Activated T-cell treated with anti-CD3 and anti-CD28 coated beads for 24 hours (primary cell): ENCODE data around the gene ABHD6.
"Not testable (repeated sequence)": the region's sequence is repeated elsewhere in the genome, so short reads cannot be mapped to it uniquely, and the experiment has no call there.

Experiments used
- DNase-seq: peaks from one replicate; pipeline ENCODE4 v3.0.0-alpha.2; 2020; ENCODE audit warnings: low read depth

ABHD6 gene

GRCh38 chr3:58242860-58243259 lies 5.3 kb downstream of the ABHD6 start:
- DNase-seq, result not testable (repeated sequence)

- DNase-seq, result no peak
These were observed 6.5 kb downstream of the ABHD6 start for GRCh38 chr3:58243976-58244585.

DNA sequence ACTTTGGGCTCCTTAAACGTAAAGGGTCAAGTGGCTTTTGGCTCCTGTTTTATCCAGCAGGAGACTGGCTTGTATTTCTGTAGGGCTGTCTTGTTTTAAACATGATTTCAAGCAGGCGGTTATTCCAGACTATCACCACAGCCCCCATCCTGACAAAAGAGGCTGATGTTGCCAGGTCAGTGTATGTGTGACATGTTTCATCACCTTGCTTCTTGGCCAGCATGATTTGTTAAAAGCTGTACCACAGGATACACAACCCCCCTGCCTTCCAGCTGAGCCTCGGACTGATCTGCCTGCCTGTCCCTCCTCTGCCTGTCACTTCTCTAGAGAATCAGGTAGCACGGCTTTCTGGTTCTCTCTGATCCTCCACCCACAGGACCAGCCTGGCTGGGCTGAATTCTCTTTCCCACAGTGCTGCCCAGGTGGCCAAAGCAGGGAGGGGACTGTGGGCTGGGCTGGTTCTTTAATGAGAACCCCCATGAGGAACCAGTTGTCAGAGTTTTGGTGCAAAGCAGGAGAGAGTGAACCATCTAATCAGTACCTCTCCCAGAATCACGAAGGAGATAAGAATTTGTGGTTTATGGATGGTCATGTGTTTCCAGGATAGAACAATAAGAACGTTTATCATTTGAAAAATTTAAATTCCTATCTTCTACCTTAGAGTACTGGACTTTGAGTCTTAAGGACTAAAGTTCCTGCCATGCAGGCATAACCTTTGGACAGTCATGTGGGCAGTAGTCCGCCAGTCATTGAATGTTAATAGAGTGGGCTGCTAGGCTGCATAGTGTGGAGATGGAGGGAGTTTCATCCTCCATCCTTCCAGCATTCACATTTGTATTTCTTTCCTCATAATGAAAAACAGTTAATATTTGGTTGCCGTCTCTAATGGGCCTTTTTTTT lies 8.8 kb downstream of the ABHD6 start:
- DNase-seq, result no peak

GRCh38 chr3:58249358-58250092 lies 11.9 kb downstream of the ABHD6 start:
- no peak for DNase-seq

DNA sequence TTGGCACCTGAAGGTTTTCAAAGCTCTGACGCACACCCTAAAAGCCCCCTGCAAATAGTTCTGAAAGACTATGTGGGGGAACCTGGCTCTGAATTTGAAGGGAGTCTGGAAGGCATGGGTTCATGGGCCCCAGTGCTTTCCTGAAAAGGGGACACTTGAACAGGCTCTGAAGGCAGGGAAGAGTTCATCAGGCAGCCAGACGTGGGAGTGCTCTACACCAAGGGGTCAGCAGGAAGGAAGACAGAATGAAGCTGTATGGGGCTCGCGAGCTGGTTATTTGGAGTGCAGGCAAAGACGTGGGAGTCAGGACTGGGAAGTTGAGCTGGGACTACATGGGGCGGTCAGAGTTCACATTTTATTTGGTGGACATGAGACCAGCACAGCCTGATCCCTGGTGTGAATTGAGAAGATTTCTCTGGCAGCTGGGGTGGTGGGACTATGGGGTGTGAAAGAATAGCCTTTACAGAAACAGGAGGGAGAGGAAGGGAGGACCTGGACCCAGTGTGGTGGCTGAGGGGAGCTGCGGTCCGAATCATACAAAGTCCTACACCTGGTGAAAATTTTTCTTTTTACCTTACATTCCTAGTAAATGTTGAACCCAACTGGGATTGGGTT lies 12.6 kb downstream of the ABHD6 start:
- DNase-seq, result no peak

DNA sequence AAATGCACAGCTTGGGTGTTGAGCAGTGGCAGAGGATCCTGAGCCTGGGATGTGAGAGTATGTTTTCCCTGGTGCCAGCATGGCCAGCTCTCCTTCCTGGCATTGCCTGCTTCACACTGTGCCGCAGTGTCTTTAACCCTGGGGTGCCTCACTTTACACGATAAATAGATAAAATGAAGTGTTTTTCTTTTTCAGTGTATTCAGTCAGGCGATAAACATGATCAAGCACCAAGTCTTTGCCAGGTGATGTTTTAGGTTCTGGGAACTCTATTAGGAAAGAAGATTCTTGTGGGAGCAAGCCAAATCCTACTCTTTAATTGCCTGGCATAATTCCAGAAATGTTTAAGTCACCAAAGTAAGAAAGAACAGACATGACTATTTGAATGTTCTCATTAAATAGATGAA lies 14.0 kb downstream of the ABHD6 start:
- no peak for DNase-seq

DNA sequence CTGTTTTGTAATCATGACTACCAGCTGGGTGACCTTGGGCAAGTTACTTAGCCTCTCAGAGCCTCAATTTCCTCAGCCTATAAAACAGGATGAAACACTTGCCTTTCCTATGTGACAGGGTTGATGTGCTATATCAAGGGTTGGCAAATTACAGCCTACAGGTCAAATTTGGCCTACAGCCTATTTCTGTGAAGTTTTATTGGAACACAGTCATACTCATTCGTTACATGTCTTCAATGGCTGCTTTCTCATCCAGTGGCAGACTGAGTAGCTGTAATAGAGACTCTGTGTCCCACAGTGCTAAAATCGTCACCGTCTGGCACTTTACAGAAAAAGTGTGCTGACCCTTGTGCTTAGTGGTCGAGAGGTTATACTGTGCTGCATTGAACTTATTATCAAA lies 16.6 kb downstream of the ABHD6 start:
- DNase-seq, result no peak

- no peak for DNase-seq
These were observed 18.5 kb downstream of the ABHD6 start for GRCh38 chr3:58256061-58256460.

DNA sequence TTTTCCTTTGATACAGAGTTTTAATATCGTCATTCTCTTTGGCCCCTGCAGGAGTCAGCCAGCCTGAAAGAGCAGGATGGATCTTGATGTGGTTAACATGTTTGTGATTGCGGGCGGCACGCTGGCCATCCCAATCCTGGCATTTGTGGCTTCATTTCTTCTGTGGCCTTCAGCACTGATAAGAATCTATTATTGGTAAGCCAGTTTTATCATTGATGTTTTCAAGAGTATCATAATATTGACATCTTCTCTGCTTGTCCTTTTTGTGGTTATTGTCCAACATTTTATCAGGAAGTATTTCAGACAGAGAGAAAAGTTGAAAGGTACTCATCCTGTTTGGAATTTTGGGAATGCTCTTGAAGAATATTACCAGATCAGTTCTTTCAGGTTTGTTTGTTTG lies 18.9 kb downstream of the ABHD6 start:
- no peak for DNase-seq

GRCh38 chr3:58258392-58259055 lies 20.9 kb downstream of the ABHD6 start:
- no peak for DNase-seq

GRCh38 chr3:58260261-58260731 lies 22.7 kb downstream of the ABHD6 start:
- DNase-seq, result no peak

- no peak for DNase-seq
These were observed 23.1 kb downstream of the ABHD6 start for GRCh38 chr3:58260733-58261132.

DNA sequence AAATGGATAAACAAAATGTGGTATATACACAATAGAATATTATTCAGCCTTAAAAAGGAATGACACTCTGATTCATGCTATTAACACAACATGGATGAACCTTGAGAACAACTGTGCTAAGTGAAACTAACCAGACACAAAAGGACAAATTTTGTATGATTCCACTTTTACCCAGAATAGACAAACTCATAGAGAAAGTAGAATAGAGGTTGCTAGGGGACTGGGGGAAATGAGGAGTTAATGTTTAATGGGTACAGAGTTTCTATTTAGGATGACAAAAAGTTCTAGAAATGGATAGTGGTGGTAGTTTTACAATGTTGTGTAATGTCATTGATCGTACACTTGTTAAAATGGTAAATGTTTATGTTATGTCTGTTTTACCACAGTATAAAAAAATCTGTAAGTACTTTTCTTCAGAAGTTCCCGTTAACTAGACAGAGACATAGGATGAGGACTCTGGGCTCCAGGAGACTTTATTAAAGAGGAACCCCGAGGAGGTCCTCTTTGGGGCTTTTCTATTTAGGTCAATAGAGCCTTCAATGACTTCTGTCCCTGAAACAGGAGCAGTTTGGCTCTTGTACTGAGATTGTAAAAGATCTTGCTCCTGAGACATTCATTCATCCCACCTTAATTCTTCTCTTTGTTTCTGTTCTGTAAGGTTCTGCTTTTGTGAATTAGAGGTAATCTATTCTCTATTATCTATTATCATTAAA lies 24.5 kb downstream of the ABHD6 start:
- no peak for DNase-seq

GRCh38 chr3:58266577-58266976 lies 29.0 kb downstream of the ABHD6 start:
- no peak for DNase-seq

DNA sequence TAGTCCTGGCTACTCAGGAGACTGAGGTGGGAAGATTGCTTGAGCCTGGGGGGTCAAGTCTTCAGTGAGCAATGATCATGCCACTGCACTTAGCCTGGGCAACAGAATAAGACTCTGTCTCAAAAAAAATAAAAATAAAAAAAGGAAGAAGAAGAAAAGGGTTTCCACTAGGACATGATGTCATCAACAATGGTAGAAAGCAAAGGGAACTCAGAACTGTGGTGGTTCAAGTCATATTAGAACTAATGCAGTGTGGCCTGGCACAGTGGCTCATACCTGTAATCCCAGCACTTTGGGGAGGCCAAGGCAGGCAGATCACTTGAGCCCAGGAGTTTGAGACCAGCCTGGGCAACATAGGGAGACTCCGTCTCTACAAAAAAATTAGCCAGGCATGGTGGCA lies 30.0 kb downstream of the ABHD6 start:
- DNase-seq, result not testable (repeated sequence)

DNA sequence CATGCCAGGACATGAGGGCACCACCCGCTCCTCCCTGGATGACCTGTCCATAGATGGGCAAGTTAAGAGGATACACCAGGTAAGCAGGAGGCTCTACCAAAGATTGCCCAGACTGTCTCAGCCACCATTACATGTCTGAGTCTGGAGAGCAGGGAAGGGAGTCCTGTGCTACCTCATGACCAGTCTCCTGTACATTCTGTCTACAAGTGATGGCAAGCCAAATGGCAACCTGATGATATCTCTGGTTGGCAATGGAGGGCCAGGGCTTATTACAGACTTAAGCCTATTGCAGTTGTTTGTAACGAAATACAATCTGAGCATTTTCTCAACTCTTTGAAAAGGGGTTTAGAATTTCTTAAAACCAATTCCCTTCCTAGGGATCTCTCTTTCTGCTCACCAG lies 31.8 kb downstream of the ABHD6 start:
- no peak for DNase-seq

DNA sequence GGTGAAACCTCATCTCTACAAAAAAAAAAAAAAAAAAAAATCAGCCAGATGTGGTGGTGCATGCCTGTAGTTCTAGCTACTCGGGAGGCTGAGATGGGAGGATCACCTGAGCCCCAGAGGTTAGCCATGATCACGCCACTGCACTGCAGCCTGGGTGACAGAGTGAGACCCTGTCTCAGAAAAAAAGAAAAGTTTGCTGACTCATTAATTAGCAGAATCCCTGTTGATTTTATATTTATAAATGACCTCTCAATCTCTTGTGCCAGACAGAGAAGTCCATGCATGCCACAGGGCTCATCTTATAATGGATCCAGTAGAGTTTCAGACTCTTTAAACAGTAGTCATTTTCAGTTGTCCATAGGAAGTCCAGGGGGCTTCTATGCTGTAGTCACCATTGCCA lies 32.9 kb downstream of the ABHD6 start:
- no peak for DNase-seq

GRCh38 chr3:58271901-58272501 lies 34.4 kb downstream of the ABHD6 start:
- no peak for DNase-seq

DNA sequence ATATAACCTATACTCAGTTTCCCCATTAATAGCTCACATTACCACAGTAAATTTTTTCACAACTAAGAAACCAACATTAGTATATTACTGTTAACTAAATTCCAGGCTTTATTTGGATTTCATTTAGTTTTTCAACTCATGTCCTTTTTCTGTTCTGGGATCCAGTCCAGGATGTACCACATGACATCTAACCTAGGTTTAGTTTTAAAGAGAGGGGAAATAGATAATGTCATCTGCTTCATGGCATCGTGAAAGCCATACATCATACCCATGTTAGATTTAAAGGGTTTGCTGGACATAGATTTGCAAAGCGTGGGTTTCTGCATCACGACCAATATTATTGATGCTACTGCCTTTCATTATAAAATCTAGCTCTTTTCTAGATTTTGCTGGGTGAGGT lies 35.3 kb downstream of the ABHD6 start:
- DNase-seq, result no peak

DNA sequence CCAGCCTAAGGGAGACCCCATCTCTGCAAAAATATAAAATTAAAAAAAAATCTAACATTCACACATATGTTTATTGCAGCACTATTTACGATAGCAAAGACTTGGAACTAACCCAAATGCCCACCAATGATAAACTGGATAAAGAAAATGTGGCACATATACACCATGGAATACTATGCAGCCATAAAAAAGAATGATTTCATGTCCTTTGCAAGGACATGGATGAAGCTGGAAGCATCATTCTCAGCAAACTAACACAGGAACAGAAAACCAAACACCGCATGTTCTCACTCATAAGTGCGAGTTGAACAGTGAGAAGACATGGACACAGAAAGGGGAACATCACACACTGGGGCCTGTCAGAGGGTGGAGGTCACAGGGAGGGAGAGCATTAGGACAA lies 35.8 kb downstream of the ABHD6 start:
- not testable (repeated sequence) for DNase-seq
